Esophagus muscularis mucosa (tissue), 4 donors: ENCODE data around the gene CFAP157. TPM values are rescaled to one million over a fixed set of nuclear protein-coding genes. Genes with fewer than 3 reads are reported as not detected.

Experiments used
- DNase-seq: peaks from one replicate; pipeline ENCODE4 v3.0.0-alpha.2; 2017; ENCODE audit errors: extremely low spot score
- H3K27ac ChIP-seq, 4 donors: fragments of 200-600 bp; sonication (generic); replicated peaks in 1 of 4; 1 replicate in 3 of 4; 2 replicates in 1 of 4; pipeline ENCODE4 v1.5.1; 2016 to 2019; ENCODE audit warnings: mild to moderate bottlenecking in 1 of 4
- H3K27me3 ChIP-seq, 4 donors: fragments of 200-600 bp; sonication (generic); one replicate each; pipeline versions ENCODE4 v1.5.1 to v1.6.0; 2016 to 2019
- H3K36me3 ChIP-seq, 4 donors: fragments of 200-600 bp; sonication (generic); one replicate each; pipeline ENCODE4 v1.5.1; 2016 to 2019
- H3K4me1 ChIP-seq, 4 donors: fragments of 200-600 bp; sonication (generic); one replicate each; pipeline ENCODE4 v1.5.1; 2016 to 2019
- H3K4me3 ChIP-seq, 4 donors: fragments of 200-600 bp; sonication (generic); 1 replicate in 2 of 4; 2 replicates in 2 of 4; pipeline ENCODE4 v1.5.1; 2016 to 2019; ENCODE audit warnings: mild to moderate bottlenecking in 4 of 4, moderate library complexity in 1 of 4
- H3K9me3 ChIP-seq, 4 donors: fragments of 200-600 bp; sonication (generic); 1 replicate in 3 of 4; 2 replicates in 1 of 4; pipeline ENCODE4 v1.5.1; 2016 to 2019
- EP300 ChIP-seq: sonication (generic); formaldehyde crosslinking; IDR thresholded peaks from one replicate; pipeline ENCODE4 v1.6.1; 2017; ENCODE audit warnings: antibody characterized with exemption
- POLR2A ChIP-seq: fragments of 450-650 bp; IDR thresholded peaks from one replicate; pipeline ENCODE4 v1.6.1; 2017; ENCODE audit warnings: antibody characterized with exemption, moderate library complexity, mild to moderate bottlenecking, low read depth
- POLR2AphosphoS5 ChIP-seq, 2 donors: sonication (generic); formaldehyde crosslinking; IDR thresholded peaks; one replicate each; pipeline ENCODE4 v1.6.1; 2017; ENCODE audit warnings: antibody characterized with exemption in 2 of 2
- WGBS: methylation state at CpG from one replicate; pipeline ENCODE4 v1.1.5; 2018; 5-methylcytosine and 5-hydroxymethylcytosine counted together
- intact Hi-C: fragments of 100-400 bp; cut with DNase I; formaldehyde crosslinking; loops from one replicate; pipeline ENCODE4 v1.15.1; 2023
- total RNA-seq, 4 donors: library from RNA; depleted of rRNA; stranded (reverse); fragments of >200 nt; gene quantifications; one replicate each; pipeline versions ENCODE4 v1.1.0 to v1.2.1, GENCODE V29; 2016
- TF ChIP-seq, protein P1 (sequence below), 3 experiments: fragments of 200-600 bp in 2 of 3; fragments of 450-650 bp in 1 of 3; sonication (generic) in 2 of 3; IDR thresholded peaks; one replicate each; pipeline ENCODE4 v1.5.1; 2017 to 2019; ENCODE audit warnings: antibody characterized with exemption in 3 of 3, mild to moderate bottlenecking in 2 of 3, moderate library complexity in 1 of 3

Gene CFAP157
- total RNA-seq, 4 donors from 2014 or later, result 0.26 to 0.42 TPM; not detected in 2

DNA sequence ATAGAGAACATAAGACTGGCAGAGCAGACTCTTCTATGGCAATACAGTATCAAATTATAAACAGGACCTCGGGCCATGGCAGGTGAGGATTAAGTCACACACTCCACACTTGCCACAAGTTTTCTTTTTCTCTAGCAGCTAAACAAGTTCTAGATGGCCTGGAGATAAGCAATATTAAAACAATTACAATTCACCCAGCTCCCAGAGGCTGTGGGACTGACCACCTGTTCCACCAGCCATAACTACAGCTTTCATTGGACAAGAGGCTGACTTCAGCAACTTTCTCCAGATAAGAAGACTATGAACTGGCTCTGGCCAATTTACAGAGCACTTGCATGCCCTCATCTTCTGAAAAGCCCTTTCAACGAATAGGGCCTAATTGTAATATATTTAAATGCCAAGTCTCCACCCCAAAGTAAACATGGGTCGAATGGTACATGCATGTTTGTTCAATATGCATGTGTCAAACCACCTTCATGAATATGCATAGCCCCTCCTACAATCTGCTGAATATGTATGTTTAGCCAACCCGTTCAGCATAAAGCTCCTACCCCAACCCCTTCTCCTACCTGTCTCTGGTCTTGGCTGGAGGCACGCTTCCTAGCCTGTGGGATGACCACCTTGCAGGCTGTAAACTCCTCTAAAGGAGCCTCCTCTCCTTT is 6.1 kb upstream of the CFAP157 start:
- Histone ChIP-seq H3K4me1 (peaks cover 0 to 15% (median 13%) of the 10 kb centered on the region in 4 donors), H3K27me3 (peaks cover 0 to 11% (median 0%) of the 10 kb centered on the region in 4 donors), H3K36me3 (no peaks in the 10 kb centered on the region), H3K9me3 (no peaks in the 10 kb centered on the region), H3K4me3 (no peak overlapping the region), H3K27ac (no peak overlapping the region)
- WGBS, result 76% methylated on average over 5 of the region's 5 CpGs
- TF ChIP-seq POLR2AphosphoS5 (IDR thresholded peaks at IDR 0.05), result no peak
- TF ChIP-seq POLR2A, result no peak
- TF ChIP-seq, protein P1, sequence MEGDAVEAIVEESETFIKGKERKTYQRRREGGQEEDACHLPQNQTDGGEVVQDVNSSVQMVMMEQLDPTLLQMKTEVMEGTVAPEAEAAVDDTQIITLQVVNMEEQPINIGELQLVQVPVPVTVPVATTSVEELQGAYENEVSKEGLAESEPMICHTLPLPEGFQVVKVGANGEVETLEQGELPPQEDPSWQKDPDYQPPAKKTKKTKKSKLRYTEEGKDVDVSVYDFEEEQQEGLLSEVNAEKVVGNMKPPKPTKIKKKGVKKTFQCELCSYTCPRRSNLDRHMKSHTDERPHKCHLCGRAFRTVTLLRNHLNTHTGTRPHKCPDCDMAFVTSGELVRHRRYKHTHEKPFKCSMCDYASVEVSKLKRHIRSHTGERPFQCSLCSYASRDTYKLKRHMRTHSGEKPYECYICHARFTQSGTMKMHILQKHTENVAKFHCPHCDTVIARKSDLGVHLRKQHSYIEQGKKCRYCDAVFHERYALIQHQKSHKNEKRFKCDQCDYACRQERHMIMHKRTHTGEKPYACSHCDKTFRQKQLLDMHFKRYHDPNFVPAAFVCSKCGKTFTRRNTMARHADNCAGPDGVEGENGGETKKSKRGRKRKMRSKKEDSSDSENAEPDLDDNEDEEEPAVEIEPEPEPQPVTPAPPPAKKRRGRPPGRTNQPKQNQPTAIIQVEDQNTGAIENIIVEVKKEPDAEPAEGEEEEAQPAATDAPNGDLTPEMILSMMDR (IDR thresholded peaks at IDR 0.05), result no peak
- TF ChIP-seq EP300, result no peak
- DNase-seq, result no peak
- intact Hi-C loops, result no loop called here

DNA sequence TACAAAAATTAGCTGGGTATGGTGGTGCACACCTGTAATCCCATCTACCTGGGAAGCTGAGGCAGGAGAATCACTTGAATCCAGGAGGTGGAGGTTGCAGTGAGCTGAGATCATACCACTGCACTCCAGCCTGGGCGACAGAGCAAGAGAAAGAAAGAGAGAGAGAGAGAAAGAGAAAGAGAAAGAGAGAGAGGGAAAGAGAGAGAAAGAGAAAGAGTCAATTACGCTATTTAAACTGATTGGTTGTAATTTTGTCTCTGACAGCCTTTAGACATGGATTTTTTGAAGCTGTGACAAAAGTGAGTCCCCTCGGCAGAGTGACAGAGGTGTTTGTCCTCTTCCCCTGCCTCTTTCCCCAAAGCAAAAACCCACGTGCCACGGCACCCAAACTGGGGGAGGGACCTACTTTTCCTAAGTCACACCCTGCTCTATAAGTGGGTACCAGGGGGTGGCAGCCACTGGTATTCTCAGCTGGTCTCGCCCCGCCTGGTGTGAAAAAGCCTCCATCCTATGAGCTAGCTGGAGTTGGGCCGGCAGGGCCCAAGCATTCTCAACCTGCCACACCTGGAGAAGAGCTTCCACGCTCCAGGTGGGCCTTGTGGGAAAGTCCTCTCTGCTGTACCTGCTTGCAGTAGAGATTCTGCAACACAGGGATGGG is 3.4 kb upstream of the CFAP157 start:
- Histone ChIP-seq H3K4me3 (no peak overlapping the region), H3K4me1 (peaks cover 0 to 20% (median 16%) of the 10 kb centered on the region in 4 donors), H3K27ac (no peak overlapping the region), H3K9me3 (no peaks in the 10 kb centered on the region), H3K27me3 (peaks cover 0 to 15% (median 0%) of the 10 kb centered on the region in 4 donors), H3K36me3 (no peaks in the 10 kb centered on the region)
- TF ChIP-seq POLR2AphosphoS5 (IDR thresholded peaks at IDR 0.05) (no peak), EP300 (no peak), POLR2A (no peak)
- TF ChIP-seq, protein P1 (IDR thresholded peaks at IDR 0.05), result no peak
- DNase-seq, result no peak
- WGBS, result 72% methylated on average over 8 of the region's 9 CpGs
- intact Hi-C loops, result no loop called here

DNA sequence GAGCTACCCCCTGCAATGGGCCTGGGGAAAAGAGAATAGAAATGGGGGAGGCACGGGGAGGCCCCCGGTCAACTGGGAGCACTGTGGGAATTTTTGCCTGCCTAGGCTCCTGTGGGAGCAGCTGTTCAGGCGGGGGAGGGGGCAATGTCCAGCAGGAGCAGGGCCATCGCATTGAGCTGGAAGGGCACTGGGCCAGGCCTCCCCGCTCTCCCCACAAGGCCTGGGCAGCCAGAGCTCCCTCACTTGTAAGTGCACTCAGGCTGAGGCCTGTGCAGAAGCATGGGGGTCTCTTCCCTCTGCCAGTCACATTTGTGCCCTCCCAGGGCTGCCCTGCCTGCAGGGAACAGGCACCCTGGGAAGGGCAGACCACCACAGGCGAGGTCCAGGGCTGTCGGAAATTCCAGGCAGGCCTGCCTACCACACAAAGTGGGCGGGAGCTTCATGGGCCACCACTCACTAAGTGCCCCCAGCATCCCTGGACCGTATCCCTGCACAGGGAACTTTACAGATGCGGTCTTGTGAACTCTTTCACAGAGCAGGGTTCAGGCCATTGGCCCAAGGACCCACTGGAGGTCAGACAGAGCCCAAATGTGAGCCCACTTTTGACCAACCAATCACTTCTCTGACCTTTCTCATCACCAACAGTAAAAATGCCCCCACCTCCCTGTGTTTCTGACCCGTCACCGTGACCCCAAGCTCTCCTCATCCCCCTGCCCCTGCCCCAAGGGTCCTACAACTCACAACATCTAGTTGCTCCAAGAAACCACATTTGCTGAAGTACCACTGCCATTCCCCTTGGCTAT is 1.0 kb upstream of the CFAP157 start:
- DNase-seq, result no peak
- no peak overlapping the region for H3K27ac ChIP-seq
- TF ChIP-seq POLR2AphosphoS5 (IDR thresholded peaks at IDR 0.05) (no peak), EP300 (no peak), POLR2A (no peak)
- TF ChIP-seq, protein P1 (IDR thresholded peaks at IDR 0.05), result no peak

DNA sequence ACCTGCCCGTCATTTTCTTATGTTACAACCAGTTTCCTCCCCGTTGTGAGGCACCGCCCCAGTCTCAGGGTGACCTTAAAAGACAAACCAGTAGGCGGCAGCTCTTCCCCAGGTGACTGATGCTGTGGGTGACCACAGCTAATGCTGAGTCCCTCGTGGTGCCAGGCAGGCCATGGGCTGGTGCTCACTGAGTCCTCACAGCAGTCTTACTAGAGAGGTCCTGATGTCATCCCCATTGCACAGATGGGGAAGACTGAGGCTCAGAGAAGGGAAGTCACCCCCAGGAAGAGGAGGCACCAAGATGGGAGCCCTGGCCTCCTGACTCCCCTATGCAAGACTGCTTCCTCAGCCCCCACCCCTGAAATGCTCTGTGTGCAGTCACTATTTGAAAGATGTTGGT is 978 bp downstream of the CFAP157 start:
- Histone ChIP-seq H3K27me3 (peaks cover 0 to 15% (median 0%) of the 10 kb centered on the region in 4 donors), H3K4me3 (no peak overlapping the region), H3K9me3 (no peaks in the 10 kb centered on the region), H3K36me3 (peaks cover 0 to 7% (median 2%) of the 10 kb centered on the region in 4 donors), H3K27ac (no peak overlapping the region), H3K4me1 (peaks cover 0 to 5% (median 2%) of the 10 kb centered on the region in 4 donors)
- 76% methylated on average over 5 of the region's 5 CpGs for WGBS
- no peak for TF ChIP-seq EP300
- TF ChIP-seq POLR2AphosphoS5 (IDR thresholded peaks at IDR 0.05), result no peak
- TF ChIP-seq, protein P1 (IDR thresholded peaks at IDR 0.05), result no peak
- TF ChIP-seq POLR2A, result no peak
- intact Hi-C loops, result no loop called here
- no peak for DNase-seq

More for the DNA sequence above, 1.0 kb upstream of the CFAP157 start:
- peaks cover 0 to 5% (median 2%) of the 10 kb centered on the region in 4 donors for H3K4me1 ChIP-seq
- peaks cover 0 to 15% (median 0%) of the 10 kb centered on the region in 4 donors for H3K27me3 ChIP-seq
- no peaks in the 10 kb centered on the region for H3K36me3 ChIP-seq
- H3K4me3 ChIP-seq, result no peak overlapping the region
- WGBS, result 73% methylated on average over 7 of the region's 12 CpGs
- intact Hi-C loops, result no loop called here
- H3K9me3 ChIP-seq, result no peaks in the 10 kb centered on the region
